ENCODE data around the gene AGTPBP1. TPM values are rescaled to one million over a fixed set of nuclear protein-coding genes. Genes with fewer than 3 reads are reported as not detected.
A peak's percentile ranks its signal among the peaks of the same experiment; 100 is the strongest.
"Not testable (repeated sequence)": the region's sequence is repeated elsewhere in the genome, so short reads cannot be mapped to it uniquely, and the experiment has no call there.

AGTPBP1 gene
- total and polyA plus RNA-seq, 8 donors: 24.0 to 44.0 (median 26.6) TPM

GRCh38 chr9:85727500-85727899 is 14.3 kb downstream of the AGTPBP1 start:
- DNase-seq (no peak), ATAC-seq (peak; percentile 73)
- H3K27ac ChIP-seq: no peak overlapping the region
- intact Hi-C loops (cut with DNase I): no loop called here
- H3K27me3 ChIP-seq: no peaks in the 10 kb centered on the region
- no peak overlapping the region for H3K4me3 ChIP-seq
- no peak for TF ChIP-seq CTCF (IDR thresholded peaks at IDR 0.05)
- H3K36me3 ChIP-seq: peaks cover 0 to 8% of the 10 kb centered on the region in 2 donors
- no peaks in the 10 kb centered on the region for H3K9me3 ChIP-seq
- peaks cover 0 to 69% of the 10 kb centered on the region in 2 donors for H3K4me1 ChIP-seq

GRCh38 chr9:85726737-85727136 is 15.0 kb downstream of the AGTPBP1 start:
- peak overlapping the region in 1 of 2 donors; percentile 21 for H3K27ac ChIP-seq
- H3K27me3 ChIP-seq: no peaks in the 10 kb centered on the region
- H3K9me3 ChIP-seq: no peaks in the 10 kb centered on the region
- peaks cover 0 to 8% of the 10 kb centered on the region in 2 donors for H3K36me3 ChIP-seq
- intact Hi-C loops (cut with DNase I): no loop called here
- DNase-seq: peak in 1 of 4 donors; percentile 23
- H3K4me3 ChIP-seq: no peak overlapping the region
- no peak for TF ChIP-seq CTCF (IDR thresholded peaks at IDR 0.05)
- no peak for ATAC-seq
- H3K4me1 ChIP-seq: peaks cover 0 to 63% of the 10 kb centered on the region in 2 donors

GRCh38 chr9:85723215-85723614 is 18.5 kb downstream of the AGTPBP1 start:
- no peak for TF ChIP-seq CTCF (IDR thresholded peaks at IDR 0.05)
- H3K27me3 ChIP-seq: no peaks in the 10 kb centered on the region
- intact Hi-C loops (cut with DNase I): no loop called here
- peaks cover 0 to 27% of the 10 kb centered on the region in 2 donors for H3K4me1 ChIP-seq
- peaks cover 0 to 8% of the 10 kb centered on the region in 2 donors for H3K36me3 ChIP-seq
- no peak overlapping the region for H3K4me3 ChIP-seq
- ATAC-seq: no peak
- peak in 1 of 4 donors; percentile 39 for DNase-seq
- no peaks in the 10 kb centered on the region for H3K9me3 ChIP-seq
- no peak overlapping the region for H3K27ac ChIP-seq

- intact Hi-C loops (cut with DNase I); ATAC-seq; H3K27ac ChIP-seq; H3K36me3 ChIP-seq; H3K4me3 ChIP-seq; DNase-seq; H3K27me3 ChIP-seq; H3K9me3 ChIP-seq: not testable (repeated sequence)
- H3K4me1 ChIP-seq: peaks cover 0 to 34% of the 10 kb centered on the region in 2 donors
These were observed 22.3 kb downstream of the AGTPBP1 start for GRCh38 chr9:85719411-85719810.

GRCh38 chr9:85717818-85718217 is 23.9 kb downstream of the AGTPBP1 start:
- H3K9me3 ChIP-seq; H3K27ac ChIP-seq; intact Hi-C loops (cut with DNase I); DNase-seq; H3K4me3 ChIP-seq; H3K36me3 ChIP-seq; H3K27me3 ChIP-seq; ATAC-seq: not testable (repeated sequence)
- peaks cover 0 to 32% of the 10 kb centered on the region in 2 donors for H3K4me1 ChIP-seq

- DNase-seq: no peak
- ATAC-seq: no peak
- Histone ChIP-seq H3K27me3 (no peaks in the 10 kb centered on the region), H3K36me3 (peaks cover 0 to 2% of the 10 kb centered on the region in 2 donors), H3K4me1 (peaks cover 0 to 32% of the 10 kb centered on the region in 2 donors), H3K27ac (peak overlapping the region in 1 of 2 donors; percentile 87), H3K9me3 (no peaks in the 10 kb centered on the region), H3K4me3 (no peak overlapping the region)
- intact Hi-C loops (cut with DNase I): no loop called here
- no peak for TF ChIP-seq CTCF (IDR thresholded peaks at IDR 0.05)
These were observed 24.5 kb downstream of the AGTPBP1 start for GRCh38 chr9:85717220-85717619.
